Measurements from ENCODE around the gene SH3PXD2A. TPM values are rescaled to one million over a fixed set of nuclear protein-coding genes. Genes with fewer than 3 reads are reported as not detected.

The SH3PXD2A gene
- total and polyA plus RNA-seq, 7 experiments from 2014 or later = 0.54 to 20.5 (median 9.9) TPM

DNA sequence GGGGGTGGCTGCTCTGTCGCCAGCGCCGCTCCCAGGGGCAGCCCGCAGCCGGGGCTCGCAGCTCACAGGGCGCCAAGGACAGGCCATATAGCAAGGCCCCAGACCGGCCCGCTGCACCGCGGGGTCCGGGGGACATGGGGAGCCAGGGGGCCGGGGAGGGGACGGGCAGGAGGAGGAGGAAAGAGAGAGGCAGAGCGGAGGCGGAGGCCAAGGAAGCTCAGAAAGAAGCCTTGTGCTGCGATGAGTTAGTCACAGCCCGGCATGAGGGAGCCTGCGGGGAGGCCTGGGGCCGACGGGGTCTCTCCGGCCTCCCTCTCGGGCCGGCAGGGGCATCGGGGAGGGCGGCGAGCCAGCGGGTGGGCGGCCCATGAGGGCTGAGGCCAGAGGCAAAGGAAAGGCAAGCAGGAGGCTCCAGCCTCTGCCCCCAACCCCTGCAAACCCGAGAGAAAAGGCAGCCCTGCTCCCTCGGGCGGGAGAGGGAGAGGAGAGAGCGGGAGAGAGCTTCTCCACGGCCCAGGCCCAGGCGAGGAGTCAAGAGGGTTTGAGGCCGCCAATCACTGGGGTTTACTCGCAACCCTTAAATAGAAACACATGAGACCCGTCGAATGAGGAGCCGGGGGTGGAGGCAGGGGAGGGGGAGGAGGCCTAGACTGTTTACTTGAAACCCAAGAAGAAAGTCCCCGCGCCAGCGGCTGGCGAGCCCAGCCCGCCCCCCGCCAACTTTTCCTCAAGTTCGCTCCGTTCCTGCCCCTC lies 194.0 kb downstream of the SH3PXD2A start:
- POLR2A ChIA-PET = interaction anchor here (0.9 to 2.9 kb wide), 6 partner anchors 8 to 77 kb away, joined by 3 to 26 read pairs (median 3); no protein-coding TSS in a partner anchor

DNA sequence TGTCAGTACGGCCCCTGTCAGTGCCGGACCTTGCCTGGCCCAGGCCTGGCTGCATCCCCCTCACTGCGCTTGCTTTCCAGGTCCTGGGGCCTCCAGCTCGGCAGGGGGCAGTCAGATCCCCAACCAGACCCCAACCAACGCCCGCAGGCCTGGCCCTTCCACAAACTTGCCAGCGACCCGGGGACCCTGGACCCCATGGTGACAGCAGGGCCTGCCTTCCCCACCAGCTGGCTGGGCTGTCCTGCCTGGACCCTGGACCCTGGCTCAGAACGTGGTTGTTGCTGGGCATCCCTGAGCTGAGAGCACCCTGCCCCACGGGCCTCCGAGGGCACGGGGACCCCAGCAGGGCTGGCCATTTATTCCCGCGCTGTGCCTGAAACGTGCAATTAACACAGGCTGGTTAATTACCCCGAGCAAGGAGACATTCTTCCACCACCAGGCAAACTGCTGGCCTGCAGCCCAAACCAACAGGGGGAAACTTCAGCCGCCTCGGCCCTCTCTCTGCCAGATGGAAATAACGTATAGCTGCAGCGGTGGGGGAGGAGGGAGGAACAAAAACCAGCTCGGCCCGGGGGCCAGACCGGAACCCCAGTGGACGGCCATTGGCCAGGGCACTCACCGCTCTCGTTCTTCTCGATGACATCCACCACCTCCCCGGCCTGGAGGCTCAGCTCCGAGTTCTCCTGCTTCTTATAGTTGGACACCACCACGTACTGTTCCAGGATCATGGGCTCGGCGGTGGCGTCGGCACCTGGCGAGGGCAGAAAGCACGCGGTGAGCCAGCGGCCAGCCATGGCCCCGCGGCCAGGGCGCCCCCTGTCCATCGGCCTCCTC lies 194.8 kb downstream of the SH3PXD2A start:
- Histone ChIP-seq H3K9me3 (ENCODE audit: control insufficient read depth in 2 of 3, low read length in 3 of 3) (no peaks in the 10 kb centered on the region), H3K27me3 (ENCODE audit: control insufficient read depth in 2 of 2, insufficient read depth in 2 of 2, low read length in 2 of 2) (no peaks in the 10 kb centered on the region), H3K36me3 (ENCODE audit: control insufficient read depth in 2 of 3, insufficient read depth in 3 of 3, low read length in 3 of 3) (peaks cover 0 to 7% (median 0%) of the 10 kb centered on the region in 3 experiments), H3K27ac (ENCODE audit: low read depth, low read length) (peak overlapping the region; percentile 92), H3K4me1 (ENCODE audit: control insufficient read depth in 2 of 2, insufficient read depth in 2 of 2, low read length in 2 of 2) (peaks cover 4 to 6% of the 10 kb centered on the region in 2 donors), H3K4me3 (ENCODE audit: low read length) (peak overlapping the region; percentile 96)
- H3K27ac Mint-ChIP-seq = peak overlapping the region; percentile 87 to 95 (median 91)
- H3K4me1 Mint-ChIP-seq = peaks cover 6 to 18% (median 13%) of the 10 kb centered on the region in 7 donors
- peak overlapping the region; percentile 83 to 94 (median 89) for H3K4me3 Mint-ChIP-seq
- POLR2A ChIA-PET = interaction anchor here (0.9 to 2.9 kb wide), 6 partner anchors 9 to 461 kb away, joined by 3 to 26 read pairs (median 4); partner anchors contain the start of gene SFR1
- CTCF ChIA-PET = interaction anchor here (0.8 to 2.4 kb wide), 3 partner anchors 26 to 68 kb away, joined by 3 to 6 read pairs (median 4); no protein-coding TSS in a partner anchor
- ATAC-seq (peak; percentile 10), DNase-seq (peak in 4 of 9 donors; percentile 7 to 38 (median 16))
- peaks cover 0 to 24% (median 17%) of the 10 kb centered on the region in 5 donors for H3K36me3 Mint-ChIP-seq
- peaks cover 0 to 7% (median 0%) of the 10 kb centered on the region in 11 donors for H3K9me3 Mint-ChIP-seq
- no peaks in the 10 kb centered on the region for H3K27me3 Mint-ChIP-seq
- intact Hi-C loops (cut with micrococcal nuclease) = loop anchor here (1.0 to 2.0 kb wide), 4 partner anchors 18 to 112 kb away; no protein-coding TSS in a partner anchor

More for the DNA sequence above, 194.0 kb downstream of the SH3PXD2A start:
- Mint-ChIP-seq H3K27ac (peak overlapping the region; percentile 70 to 96 (median 88)), H3K4me1 (peaks cover 6 to 23% (median 13%) of the 10 kb centered on the region in 7 donors), H3K36me3 (peaks cover 0 to 24% (median 14%) of the 10 kb centered on the region in 5 donors), H3K9me3 (peaks cover 0 to 7% (median 0%) of the 10 kb centered on the region in 11 donors), H3K27me3 (no peaks in the 10 kb centered on the region), H3K4me3 (peak overlapping the region; percentile 67 to 94 (median 89))
- DNase-seq = peak; percentile 18 to 81 (median 59)
- peaks cover 0 to 7% (median 0%) of the 10 kb centered on the region in 3 experiments for H3K36me3 ChIP-seq (ENCODE audit: control insufficient read depth in 2 of 3, insufficient read depth in 3 of 3, low read length in 3 of 3)
- H3K27me3 ChIP-seq (ENCODE audit: control insufficient read depth in 2 of 2, insufficient read depth in 2 of 2, low read length in 2 of 2) = no peaks in the 10 kb centered on the region
- CTCF ChIA-PET = interaction anchor here (0.6 to 1.3 kb wide), 7 partner anchors 9 to 754 kb away, joined by 3 to 4 read pairs (median 3); no protein-coding TSS in a partner anchor
- intact Hi-C loops (cut with micrococcal nuclease) = loop anchor here (2.0 kb wide), 2 partner anchors 25 to 77 kb away; no protein-coding TSS in a partner anchor
- H3K27ac ChIP-seq (ENCODE audit: low read depth, low read length) = peak overlapping the region; percentile 92
- peak; percentile 82 for ATAC-seq
- no peaks in the 10 kb centered on the region for H3K9me3 ChIP-seq (ENCODE audit: control insufficient read depth in 2 of 3, low read length in 3 of 3)
- H3K4me1 ChIP-seq (ENCODE audit: control insufficient read depth in 2 of 2, insufficient read depth in 2 of 2, low read length in 2 of 2) = peaks cover 4 to 6% of the 10 kb centered on the region in 2 donors
- peak overlapping the region; percentile 96 for H3K4me3 ChIP-seq (ENCODE audit: low read length)

GRCh38 chr10:103659674-103660363 lies 195.6 kb downstream of the SH3PXD2A start:
- peaks cover 0 to 7% (median 0%) of the 10 kb centered on the region in 3 experiments for H3K36me3 ChIP-seq (ENCODE audit: control insufficient read depth in 2 of 3, insufficient read depth in 3 of 3, low read length in 3 of 3)
- CTCF ChIA-PET = interaction anchor here (1.0 to 2.4 kb wide), 2 partner anchors 27 to 67 kb away, joined by 5 to 6 read pairs; no protein-coding TSS in a partner anchor
- no peaks in the 10 kb centered on the region for H3K9me3 ChIP-seq (ENCODE audit: control insufficient read depth in 2 of 3, low read length in 3 of 3)
- Mint-ChIP-seq H3K9me3 (peaks cover 0 to 7% (median 0%) of the 10 kb centered on the region in 11 donors), H3K27ac (peak overlapping the region; percentile 87 to 95 (median 91)), H3K36me3 (peaks cover 0 to 21% (median 17%) of the 10 kb centered on the region in 5 donors), H3K4me3 (peak overlapping the region; percentile 83 to 94 (median 89)), H3K27me3 (no peaks in the 10 kb centered on the region), H3K4me1 (peaks cover 6 to 21% (median 13%) of the 10 kb centered on the region in 7 donors)
- peak; percentile 82 for ATAC-seq
- H3K4me3 ChIP-seq (ENCODE audit: low read length) = peak overlapping the region; percentile 96
- peak overlapping the region; percentile 92 for H3K27ac ChIP-seq (ENCODE audit: low read depth, low read length)
- DNase-seq = peak in 8 of 9 donors; percentile 48 to 70 (median 62)
- H3K27me3 ChIP-seq (ENCODE audit: control insufficient read depth in 2 of 2, insufficient read depth in 2 of 2, low read length in 2 of 2) = no peaks in the 10 kb centered on the region
- H3K4me1 ChIP-seq (ENCODE audit: control insufficient read depth in 2 of 2, insufficient read depth in 2 of 2, low read length in 2 of 2) = peaks cover 4 to 6% of the 10 kb centered on the region in 2 donors
- POLR2A ChIA-PET = interaction anchor here (1.1 to 2.9 kb wide), 5 partner anchors 10 to 462 kb away, joined by 3 to 26 read pairs (median 4); partner anchors contain the start of gene SFR1
- intact Hi-C loops (cut with micrococcal nuclease) = loop anchor here (1.0 to 2.0 kb wide), 4 partner anchors 18 to 112 kb away; no protein-coding TSS in a partner anchor

DNA sequence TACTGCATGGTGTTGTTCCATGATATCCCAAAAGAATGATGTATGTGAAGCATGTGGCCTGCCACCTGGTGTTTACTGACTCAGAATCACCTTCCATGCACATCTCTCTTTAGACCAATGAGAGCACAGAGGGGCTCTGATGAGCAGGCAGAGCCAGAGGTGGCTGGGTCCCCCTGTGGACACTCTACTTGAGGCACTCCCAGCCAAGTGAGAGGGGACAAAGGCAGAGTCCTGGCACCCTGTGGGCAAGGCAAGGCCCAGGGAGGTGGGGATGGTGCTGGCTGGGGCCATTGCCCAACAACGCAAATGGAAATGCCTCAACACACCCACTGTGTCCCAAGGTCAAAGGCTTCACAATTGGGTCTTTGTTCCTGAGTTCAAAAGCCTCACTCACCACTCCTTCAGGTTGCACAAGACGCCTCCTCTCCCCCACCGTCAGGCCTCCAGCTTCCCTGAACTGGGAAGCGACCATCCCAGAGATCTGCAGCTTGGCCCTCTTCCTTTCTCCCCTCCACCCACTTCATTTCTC lies 197.3 kb downstream of the SH3PXD2A start:
- POLR2A ChIA-PET = interaction anchor here (1.8 kb wide), 1 partner anchor 13 kb away, joined by 5 read pairs; no protein-coding TSS in a partner anchor
- H3K4me3 ChIP-seq (ENCODE audit: low read length) = no peak overlapping the region
- peaks cover 0 to 7% (median 0%) of the 10 kb centered on the region in 3 experiments for H3K36me3 ChIP-seq (ENCODE audit: control insufficient read depth in 2 of 3, insufficient read depth in 3 of 3, low read length in 3 of 3)
- no peaks in the 10 kb centered on the region for H3K9me3 ChIP-seq (ENCODE audit: control insufficient read depth in 2 of 3, low read length in 3 of 3)
- peaks cover 0 to 22% (median 17%) of the 10 kb centered on the region in 5 donors for H3K36me3 Mint-ChIP-seq
- DNase-seq (no peak), ATAC-seq (no peak)
- CTCF ChIA-PET = interaction anchor here (2.4 kb wide), 1 partner anchor 28 kb away, joined by 6 read pairs; no protein-coding TSS in a partner anchor
- H3K4me3 Mint-ChIP-seq = peak overlapping the region in 5 of 10 donors; percentile 10 to 49 (median 26)
- H3K4me1 Mint-ChIP-seq = peaks cover 2 to 21% (median 10%) of the 10 kb centered on the region in 7 donors
- no peaks in the 10 kb centered on the region for H3K27me3 Mint-ChIP-seq
- peak overlapping the region in 5 of 9 donors; percentile 38 to 60 (median 51) for H3K27ac Mint-ChIP-seq
- peaks cover 4 to 6% of the 10 kb centered on the region in 2 donors for H3K4me1 ChIP-seq (ENCODE audit: control insufficient read depth in 2 of 2, insufficient read depth in 2 of 2, low read length in 2 of 2)
- H3K27me3 ChIP-seq (ENCODE audit: control insufficient read depth in 2 of 2, insufficient read depth in 2 of 2, low read length in 2 of 2) = no peaks in the 10 kb centered on the region
- no peak overlapping the region for H3K27ac ChIP-seq (ENCODE audit: low read depth, low read length)
- intact Hi-C loops (cut with micrococcal nuclease) = no loop called here
- H3K9me3 Mint-ChIP-seq = peaks cover 0 to 7% (median 0%) of the 10 kb centered on the region in 11 donors

- Mint-ChIP-seq H3K4me3 (no peak overlapping the region), H3K9me3 (peaks cover 0 to 7% (median 0%) of the 10 kb centered on the region in 11 donors), H3K36me3 (peaks cover 0 to 22% (median 17%) of the 10 kb centered on the region in 5 donors), H3K4me1 (peaks cover 0 to 25% (median 9%) of the 10 kb centered on the region in 7 donors), H3K27me3 (no peaks in the 10 kb centered on the region), H3K27ac (peak overlapping the region in 2 of 9 donors; percentile 12 to 32)
- intact Hi-C loops (cut with micrococcal nuclease) = no loop called here
- Histone ChIP-seq H3K4me1 (ENCODE audit: control insufficient read depth in 2 of 2, insufficient read depth in 2 of 2, low read length in 2 of 2) (peaks cover 4 to 6% of the 10 kb centered on the region in 2 donors), H3K36me3 (ENCODE audit: control insufficient read depth in 2 of 3, insufficient read depth in 3 of 3, low read length in 3 of 3) (peaks cover 0 to 7% (median 0%) of the 10 kb centered on the region in 3 experiments), H3K27me3 (ENCODE audit: control insufficient read depth in 2 of 2, insufficient read depth in 2 of 2, low read length in 2 of 2) (no peaks in the 10 kb centered on the region), H3K27ac (ENCODE audit: low read depth, low read length) (no peak overlapping the region), H3K9me3 (ENCODE audit: control insufficient read depth in 2 of 3, low read length in 3 of 3) (no peaks in the 10 kb centered on the region), H3K4me3 (ENCODE audit: low read length) (no peak overlapping the region)
- ChIA-PET POLR2A (no interaction called here), CTCF (interaction anchor here (1.3 kb wide), 1 partner anchor 29 kb away, joined by 7 read pairs; no protein-coding TSS in a partner anchor)
- ATAC-seq = no peak
- no peak for DNase-seq
Observed at GRCh38 chr10:103657061-103657591, 198.2 kb downstream of the SH3PXD2A start.
